GM10847 (cell line): ENCODE results near the gene ZFPL1.

Source experiments
- POLR2A ChIP-seq: IDR thresholded peaks from 2 replicates; pipeline ENCODE4 v1.6.1; 2011; ENCODE audit not compliant: insufficient read length; ENCODE audit errors: extremely low read depth

ZFPL1 gene

DNA sequence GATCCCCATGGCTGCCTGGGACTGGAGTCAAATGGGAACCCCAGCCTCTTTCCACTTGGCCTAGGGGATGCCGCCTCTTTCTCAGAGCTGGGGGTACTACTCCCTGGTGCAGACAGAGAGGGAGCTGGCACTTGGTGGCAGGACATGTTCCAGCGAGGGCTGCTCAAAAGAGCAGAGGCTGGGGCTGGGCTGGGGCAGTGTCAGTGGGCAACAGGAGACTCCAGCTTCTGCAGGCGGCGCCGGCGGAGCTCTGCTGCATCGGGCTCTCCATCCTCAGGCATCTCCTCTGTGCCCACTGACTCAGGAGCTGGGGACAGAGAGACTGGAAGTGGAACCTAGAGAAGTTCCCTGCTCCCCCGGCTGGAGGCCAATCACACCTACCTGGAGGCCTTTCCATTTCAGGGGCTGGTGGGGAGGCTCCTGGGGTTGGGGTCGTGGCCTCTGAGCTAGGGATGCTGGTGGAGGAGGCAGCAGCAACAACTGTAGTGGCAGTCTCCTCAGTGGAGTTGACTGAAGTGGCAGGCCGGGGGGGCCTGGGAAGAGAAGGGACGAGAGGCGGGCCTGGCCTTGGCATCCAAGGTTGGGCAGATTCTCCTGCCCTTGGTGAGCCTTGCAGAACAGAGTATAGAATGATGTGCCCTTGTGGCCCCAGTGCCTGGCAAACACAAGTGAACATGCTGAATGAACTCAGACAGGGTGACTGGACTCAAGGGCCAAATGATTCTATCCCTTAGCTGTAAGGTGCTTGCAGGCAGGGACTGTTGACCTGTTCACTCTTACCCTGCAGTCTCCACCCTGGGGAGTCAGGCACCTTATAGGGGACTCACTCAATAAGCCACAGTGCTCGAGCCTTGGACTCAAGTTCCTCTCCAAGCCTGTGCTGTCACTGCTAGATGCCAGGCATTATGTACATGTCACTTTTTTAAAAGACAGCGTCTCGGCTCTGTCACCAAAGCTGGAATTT lies 44.4 kb downstream of the ZFPL1 start:
- no peak for TF ChIP-seq POLR2A

DNA sequence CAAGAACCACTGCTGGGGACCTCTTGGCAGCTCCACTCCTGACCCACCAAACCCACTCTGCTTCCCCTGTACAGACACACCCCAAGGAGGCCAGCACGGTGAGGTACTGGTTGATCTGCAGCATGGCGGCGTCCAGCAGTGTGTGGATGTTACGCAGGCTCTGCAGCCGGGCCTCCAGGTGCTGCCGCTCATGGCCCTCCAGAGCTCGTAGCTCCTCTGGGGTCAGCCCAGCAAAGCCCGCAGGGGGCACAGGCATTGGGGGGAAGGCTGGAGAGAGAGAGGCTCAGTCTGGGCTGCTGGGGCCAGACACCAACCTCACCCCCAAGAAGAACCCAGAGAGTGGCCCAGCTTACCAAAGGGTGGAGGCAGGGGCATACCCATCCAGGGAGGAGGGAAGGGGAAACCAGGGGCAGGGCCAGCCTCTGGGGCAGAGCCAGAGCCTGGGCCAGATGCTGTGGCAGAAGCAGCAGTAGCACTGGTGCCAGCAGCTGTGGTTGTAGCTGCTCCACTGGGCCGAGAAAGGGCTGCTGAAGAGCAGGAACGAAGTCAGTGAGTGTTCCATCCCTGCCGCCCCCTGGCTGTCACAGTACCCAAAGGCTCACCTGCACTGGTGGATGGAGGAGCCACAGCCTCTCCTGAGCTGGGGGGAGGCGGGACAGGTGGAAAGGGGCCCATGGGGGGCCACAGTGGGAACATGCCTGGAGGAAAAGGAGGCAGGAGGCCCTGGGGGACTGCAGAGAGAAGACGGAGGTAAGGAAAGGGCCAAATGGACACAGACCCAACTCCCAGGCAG lies 45.8 kb downstream of the ZFPL1 start:
- TF ChIP-seq POLR2A, result no peak

DNA sequence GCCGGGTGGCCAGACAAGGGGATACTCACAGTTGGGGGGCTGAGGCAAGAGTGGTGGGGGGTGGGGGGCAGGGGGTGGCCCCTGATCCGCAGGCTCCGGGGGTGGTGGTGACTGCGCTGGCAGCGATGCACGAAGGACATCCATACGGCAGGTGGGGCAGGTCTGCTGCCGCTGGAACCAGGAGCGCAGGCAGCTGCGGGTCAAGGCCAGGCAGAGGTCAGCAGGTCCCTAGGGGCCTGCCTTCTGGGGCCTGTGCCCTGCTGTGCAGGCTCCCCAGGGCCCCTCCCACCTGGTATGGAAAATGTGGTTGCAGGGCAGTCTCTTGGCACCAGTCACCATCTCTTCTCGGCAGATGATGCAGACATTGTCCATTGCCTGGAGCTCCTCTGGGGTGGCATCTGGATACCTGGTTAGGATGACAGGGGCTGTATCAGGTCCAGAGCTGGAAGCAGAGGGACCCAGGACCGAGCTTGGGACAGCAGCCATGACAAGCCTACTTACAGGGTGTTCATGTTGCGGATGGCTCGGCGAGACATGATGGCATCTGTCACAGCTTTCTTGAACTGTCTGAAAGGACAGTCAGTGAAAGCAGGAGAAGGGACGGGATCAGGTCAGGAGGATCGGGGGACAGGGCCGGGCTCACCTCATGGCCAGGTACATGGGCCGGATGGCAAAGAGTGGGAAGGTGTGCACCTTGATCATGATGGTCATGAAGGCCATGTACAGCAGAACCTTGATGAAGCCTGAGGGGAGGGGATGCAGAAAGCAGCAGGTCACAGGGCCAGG lies 46.8 kb downstream of the ZFPL1 start:
- TF ChIP-seq POLR2A, result no peak

DNA sequence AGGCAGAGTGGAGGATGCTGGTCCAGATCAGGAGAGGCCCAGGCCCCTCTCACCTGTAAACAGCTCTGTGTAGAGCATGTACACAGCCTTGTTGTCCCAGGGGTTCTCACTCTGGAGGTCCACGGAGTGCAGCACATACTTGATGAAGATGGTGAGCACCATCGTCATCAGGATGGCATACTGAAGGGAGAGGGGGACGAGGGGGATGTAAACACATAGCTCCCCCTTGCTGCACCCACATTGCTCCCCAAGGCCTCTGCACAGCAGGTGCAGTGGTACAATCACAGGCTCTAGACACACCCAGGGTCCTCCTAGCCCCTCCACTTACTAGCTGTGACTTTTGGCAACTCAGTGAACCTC lies 47.4 kb downstream of the ZFPL1 start:
- no peak for TF ChIP-seq POLR2A

DNA sequence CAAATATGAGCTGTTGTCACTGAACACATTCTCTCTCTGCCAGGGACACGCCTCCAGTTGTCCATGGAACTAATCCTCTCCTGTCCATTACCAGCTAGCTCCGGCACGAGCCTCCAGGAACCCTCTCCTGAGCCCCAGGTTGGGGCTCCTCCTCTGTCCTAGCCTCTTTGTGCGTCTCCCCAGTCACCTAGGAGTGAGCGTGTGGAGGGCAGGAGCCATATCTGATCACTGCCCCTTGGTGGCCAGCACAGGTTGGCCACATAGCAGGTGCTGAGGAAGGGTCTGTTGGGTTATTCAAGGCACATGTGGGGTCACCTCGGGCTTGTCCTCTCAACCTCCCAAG lies 47.8 kb downstream of the ZFPL1 start:
- no peak for TF ChIP-seq POLR2A

DNA sequence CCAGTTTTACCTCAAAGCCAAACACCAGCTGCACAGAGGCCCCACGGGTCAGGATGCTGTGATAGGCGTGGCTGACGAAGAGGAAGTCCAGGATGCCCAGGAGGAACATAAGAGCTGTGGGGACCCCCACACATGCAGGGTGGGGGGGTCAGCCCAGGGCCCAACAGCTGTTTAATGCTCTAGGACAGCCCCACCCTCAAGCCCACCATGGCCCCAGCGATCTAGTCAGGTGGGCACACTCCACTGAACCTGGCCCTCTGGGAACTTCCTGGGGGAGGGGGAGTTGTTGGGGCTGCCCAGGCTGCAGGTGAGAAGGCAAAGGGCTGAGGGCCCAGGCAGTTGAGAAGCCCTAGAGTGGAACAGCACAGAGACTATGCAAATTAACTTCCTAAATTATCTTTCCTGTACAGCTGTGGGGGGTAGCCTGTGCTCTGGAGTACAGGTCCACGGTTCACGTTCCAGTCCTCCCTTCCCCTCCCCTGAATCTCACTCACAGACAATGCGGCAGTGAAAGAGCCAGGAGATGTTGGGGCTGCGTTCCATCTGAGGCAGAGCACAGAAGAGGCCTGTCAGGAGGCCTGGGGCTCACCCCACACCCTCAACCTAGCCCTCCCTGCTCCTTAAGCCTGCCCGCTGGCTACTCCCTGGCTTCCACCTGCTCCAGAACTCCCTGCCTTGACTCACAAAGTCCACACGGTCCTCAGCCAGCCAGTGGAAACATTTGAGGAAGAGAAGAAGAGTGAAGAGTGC lies 48.4 kb downstream of the ZFPL1 start:
- peak; percentile 62 for TF ChIP-seq POLR2A

DNA sequence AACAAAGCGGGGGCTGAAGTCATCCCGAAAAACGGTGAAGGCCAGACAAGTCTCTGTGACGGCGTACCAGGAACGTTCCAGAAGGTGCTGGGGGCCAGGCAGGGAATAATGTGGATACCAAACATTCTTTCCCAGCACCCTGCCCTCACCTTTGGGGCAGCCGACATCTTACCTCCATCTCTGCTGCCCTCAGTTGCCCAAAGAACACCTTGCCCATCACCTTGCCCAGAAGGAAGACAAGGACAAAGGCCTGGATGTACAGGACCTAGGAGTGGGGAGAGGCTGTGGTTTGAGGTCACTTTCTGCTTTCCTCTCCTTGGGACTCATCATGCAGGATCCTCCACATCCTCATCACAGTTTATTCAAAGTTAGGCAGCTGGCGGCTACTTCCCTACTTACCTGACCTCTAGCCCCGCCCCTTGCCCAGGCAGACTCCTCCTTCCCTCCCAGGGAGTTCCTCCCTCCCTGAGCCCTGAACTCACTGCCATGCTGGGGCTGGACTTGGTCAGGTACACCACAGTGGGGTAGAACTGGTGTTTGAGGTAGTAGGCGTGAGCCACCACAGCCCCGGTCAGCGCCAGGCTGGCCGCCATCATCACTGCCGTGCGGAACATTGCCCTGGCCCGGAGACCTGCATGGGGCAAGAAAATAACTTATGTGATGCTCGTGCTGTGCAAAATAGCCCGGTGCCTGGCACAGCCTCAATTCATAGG lies 49.1 kb downstream of the ZFPL1 start:
- TF ChIP-seq POLR2A, result peak; percentile 42

DNA sequence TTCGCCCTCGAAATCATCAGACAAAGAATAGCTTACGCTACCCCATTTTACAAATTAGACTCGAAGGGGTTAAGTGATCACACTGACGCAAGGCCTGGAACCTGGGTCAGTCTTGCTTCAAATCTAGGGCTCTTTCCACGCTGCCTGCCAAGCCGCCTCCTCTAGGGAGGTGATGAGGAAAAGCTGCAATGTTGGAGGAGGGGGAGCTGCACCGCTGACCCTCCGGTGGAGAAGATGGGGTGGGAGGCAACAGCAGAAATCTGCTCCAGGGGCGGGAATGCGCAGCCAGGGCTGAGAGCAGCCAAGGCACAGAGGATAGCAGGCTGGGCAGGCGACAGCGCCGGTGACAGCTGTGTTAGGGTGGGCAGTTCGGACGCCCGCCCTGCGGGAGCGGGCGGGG lies 49.7 kb downstream of the ZFPL1 start:
- TF ChIP-seq POLR2A, result no peak

DNA sequence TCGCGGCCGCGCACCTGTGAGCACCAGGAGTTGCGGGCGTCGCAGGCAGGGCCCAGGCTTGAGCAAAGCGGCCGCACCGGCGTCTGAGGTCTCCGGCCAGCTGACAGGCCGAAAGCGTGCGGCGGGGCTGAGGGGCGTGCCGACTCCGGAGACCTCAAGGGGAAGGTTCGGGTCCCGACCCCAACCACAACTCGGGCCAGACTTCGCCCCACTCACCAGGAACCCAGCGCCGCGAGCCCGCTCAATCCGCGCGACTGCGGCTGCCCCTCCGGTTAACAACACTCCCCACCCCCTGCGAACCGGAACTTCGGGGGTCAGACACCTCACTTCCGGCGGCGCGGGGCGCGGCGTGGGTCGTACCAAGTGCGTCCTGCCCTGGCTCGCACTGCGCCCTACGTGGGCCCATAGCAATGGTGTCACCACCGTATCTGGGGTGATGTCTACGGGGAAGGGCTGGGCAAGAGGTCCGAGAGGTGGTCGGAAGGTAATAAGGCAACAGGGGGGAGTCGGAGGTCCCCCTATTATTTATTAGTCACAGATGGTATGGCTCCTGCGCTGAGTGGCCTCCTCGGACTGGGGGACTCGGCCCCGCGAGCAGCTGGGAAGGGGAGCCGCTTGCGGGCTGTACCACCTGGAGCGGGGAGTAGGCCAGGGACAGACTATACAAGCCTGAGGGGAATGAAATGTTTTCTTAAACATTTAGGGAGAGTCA lies 50.4 kb downstream of the ZFPL1 start, which contains the start of gene SYVN1:
Gene SYVN1 (minus strand): TSS at position 280 of the 712 bp plus-strand sequence. CDS start 918 bp downstream, outside the sequence.
- TF ChIP-seq POLR2A, result no peak

DNA sequence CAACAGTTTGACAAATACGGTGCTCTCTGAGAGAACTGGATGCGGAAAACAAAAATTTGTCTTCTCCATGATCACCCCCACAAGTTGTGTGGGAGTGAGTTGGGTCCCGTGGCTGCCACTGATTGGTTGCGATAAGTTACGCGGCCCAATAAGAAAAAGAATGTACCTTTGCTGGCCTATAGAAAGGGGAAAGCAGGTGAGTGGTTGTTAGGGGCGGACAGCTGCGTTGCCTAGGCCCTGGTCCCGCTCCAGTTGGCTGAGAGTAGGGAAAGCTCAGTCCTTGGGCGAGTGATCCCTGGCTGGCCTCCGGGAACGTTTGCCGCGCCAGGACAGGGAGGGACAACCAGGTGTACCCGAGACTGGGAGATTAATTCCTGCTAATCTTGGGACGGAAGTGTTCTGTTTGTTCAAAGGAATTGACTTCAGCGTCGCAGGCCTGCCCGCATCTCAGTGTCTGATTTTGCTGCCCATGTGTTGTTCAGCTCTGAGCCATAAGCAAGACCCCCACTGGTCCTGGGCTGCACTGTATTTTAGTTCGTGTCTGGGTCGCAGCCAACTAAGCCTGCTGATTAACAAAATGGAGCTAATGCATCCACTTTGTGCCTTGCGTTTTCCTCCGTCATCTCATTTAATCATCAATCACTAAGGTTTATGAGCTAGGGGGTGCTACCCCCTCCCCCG lies 51.1 kb downstream of the ZFPL1 start:
- peak; percentile 66 for TF ChIP-seq POLR2A

DNA sequence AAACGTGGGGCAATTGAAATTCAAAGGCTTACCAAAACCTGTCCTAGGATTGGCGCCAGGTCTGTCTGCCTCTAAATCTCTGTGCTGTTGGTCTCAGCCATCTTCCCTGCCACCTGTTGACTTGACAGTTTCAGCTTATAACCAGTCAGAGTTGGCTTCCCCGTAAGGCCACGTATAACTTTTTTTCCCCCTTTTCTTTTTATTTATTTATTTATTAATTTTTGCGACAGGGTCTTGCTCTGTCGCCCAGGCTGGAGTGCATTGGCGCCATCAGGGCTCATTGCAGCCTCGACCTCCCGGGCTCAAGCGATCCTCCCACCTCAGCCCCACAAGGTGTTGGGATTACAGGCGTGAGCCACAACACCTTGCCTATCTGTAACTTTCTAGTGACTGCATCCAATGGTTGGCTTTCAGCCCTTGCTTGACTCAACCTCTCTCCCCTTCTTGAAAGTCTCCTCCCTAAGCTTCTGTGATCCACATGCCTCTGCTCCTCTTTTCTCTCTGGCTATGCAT lies 51.7 kb downstream of the ZFPL1 start:
- no peak for TF ChIP-seq POLR2A

DNA sequence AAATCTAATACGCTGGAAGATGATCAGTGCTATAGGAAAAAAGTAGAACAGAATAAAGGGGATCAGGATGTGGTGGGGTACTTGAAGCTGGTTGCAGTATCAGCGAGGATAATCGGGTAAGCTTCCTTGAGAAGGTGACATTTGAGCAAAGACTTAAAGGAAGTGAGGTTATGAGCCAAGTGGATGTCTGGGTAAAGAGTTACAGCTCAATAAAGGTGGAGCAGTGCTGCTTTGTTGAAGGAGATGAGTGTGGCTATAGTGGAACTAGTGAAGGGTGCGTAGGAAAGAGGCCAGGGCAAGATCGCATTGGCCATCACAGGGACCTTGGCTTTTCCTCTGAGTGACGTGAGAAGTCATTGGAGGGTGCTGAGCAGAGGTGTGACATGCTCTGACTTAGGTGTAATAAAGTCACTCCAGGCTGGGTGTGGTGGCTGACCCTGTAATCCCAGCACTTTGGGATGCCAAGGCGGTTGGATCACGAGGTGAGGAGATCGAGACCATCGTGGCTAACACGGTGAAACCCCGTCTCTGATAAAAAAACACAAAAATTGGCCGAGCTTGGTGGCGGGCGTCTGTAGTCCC lies 52.6 kb downstream of the ZFPL1 start:
- no peak for TF ChIP-seq POLR2A
